Tibial artery (tissue), 4 donors: Measurements from ENCODE around the gene OLIG1.

Experiments used
- DNase-seq, 2 donors: peaks; one replicate each; pipeline ENCODE4 v3.0.0-alpha.2; 2019
- H3K27ac ChIP-seq, 2 donors: fragments of 200-600 bp; sonication (generic) in 1 of 2; 1 replicate in 1 of 2; 2 replicates in 1 of 2; pipeline ENCODE4 v1.5.1; 2018 to 2019; ENCODE audit warnings: mild to moderate bottlenecking in 1 of 2
- H3K27me3 ChIP-seq, 2 donors: fragments of 200-600 bp; sonication (generic) in 1 of 2; one replicate each; pipeline versions ENCODE4 v1.5.1 to v1.6.0; 2016 to 2019
- H3K36me3 ChIP-seq, 3 donors: fragments of 200-600 bp; sonication (generic) in 2 of 3; one replicate each; pipeline ENCODE4 v1.5.1; 2016 to 2019; ENCODE audit warnings: mild to moderate bottlenecking in 2 of 3
- H3K4me1 ChIP-seq, 4 donors: fragments of 200-600 bp; sonication (generic) in 2 of 4; 1 replicate in 3 of 4; 2 replicates in 1 of 4; pipeline ENCODE4 v1.5.1; 2016 to 2019
- H3K4me3 ChIP-seq, 2 donors: fragments of 200-600 bp; sonication (generic) in 1 of 2; 1 replicate in 1 of 2; 2 replicates in 1 of 2; pipeline ENCODE4 v1.5.1; 2018 to 2019; ENCODE audit warnings: mild to moderate bottlenecking in 2 of 2
- H3K9me3 ChIP-seq, 3 donors: fragments of 200-600 bp; sonication (generic) in 1 of 3; one replicate each; pipeline ENCODE4 v1.5.1; 2016 to 2019
- CTCF ChIP-seq, 2 experiments: fragments of 200-600 bp in 1 of 2; fragments of 450-650 bp in 1 of 2; IDR thresholded peaks; one replicate each; pipeline ENCODE4 v1.5.1; 2017 to 2019; ENCODE audit warnings: antibody characterized with exemption in 2 of 2, mild to moderate bottlenecking in 1 of 2, moderate library complexity in 1 of 2
- intact Hi-C: fragments of 100-400 bp; cut with DNase I; formaldehyde crosslinking; loops from one replicate; pipeline ENCODE4 v1.15.0; 2023; ENCODE audit warnings: low total_unique reads

Gene OLIG1

DNA sequence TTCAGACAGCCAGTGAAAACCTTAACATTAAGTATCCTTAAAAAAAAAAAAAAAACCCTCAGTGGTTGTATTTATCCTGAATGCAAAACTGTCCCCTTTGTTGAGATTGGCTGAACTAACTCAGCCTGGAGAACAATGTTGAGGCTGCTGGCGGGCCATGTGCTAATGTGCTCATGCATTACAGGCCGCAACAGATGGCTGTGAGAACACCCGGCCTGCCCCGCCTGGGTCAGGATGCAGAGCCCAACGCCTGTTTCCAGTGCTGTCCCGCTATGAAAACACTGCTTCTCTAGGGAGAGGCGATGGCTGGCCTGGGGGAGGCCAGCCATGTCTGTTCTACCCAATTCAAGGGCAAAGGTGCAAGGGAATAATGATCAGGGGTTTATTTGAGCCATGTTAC, 30.4 kb upstream of the OLIG1 start:
- TF ChIP-seq CTCF (IDR thresholded peaks at IDR 0.05) = no peak
- H3K36me3 ChIP-seq = no peaks in the 10 kb centered on the region
- peaks cover 0 to 50% of the 10 kb centered on the region in 2 donors for H3K27me3 ChIP-seq
- intact Hi-C loops = no loop called here
- H3K27ac ChIP-seq = no peak overlapping the region
- DNase-seq = no peak
- no peaks in the 10 kb centered on the region for H3K9me3 ChIP-seq
- H3K4me3 ChIP-seq = no peak overlapping the region
- no peaks in the 10 kb centered on the region for H3K4me1 ChIP-seq

- intact Hi-C loops = loop anchor here (10.0 kb wide), 1 partner anchor 1005 kb away; no protein-coding TSS in a partner anchor
- Histone ChIP-seq H3K36me3 (no peaks in the 10 kb centered on the region), H3K4me1 (no peaks in the 10 kb centered on the region)
Measured at GRCh38 chr21:33040215-33040614, 29.7 kb upstream of the OLIG1 start.

DNA sequence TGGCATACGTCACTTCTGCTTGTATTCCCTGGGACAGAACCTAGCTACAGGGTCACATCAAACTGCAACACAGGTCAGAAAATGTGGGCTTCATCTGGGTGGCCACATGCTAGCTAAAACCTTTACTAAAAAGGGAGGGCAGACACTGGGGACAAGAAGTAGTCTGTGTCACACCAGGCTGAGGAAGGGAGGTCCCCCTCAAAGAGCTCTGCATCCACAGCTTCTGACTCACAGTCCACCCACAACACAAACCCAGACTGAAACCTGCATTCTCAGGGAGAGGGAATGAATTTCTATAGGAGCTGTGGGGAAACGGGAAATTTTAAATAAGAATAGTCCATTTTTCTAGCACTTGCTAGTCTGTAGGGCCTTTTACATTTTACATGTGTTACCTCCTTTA, 28.0 kb upstream of the OLIG1 start:
- no peak overlapping the region for H3K27ac ChIP-seq
- DNase-seq = no peak
- no peaks in the 10 kb centered on the region for H3K36me3 ChIP-seq
- H3K9me3 ChIP-seq = no peaks in the 10 kb centered on the region
- H3K4me1 ChIP-seq = no peaks in the 10 kb centered on the region
- no peak overlapping the region for H3K4me3 ChIP-seq
- no peak for TF ChIP-seq CTCF (IDR thresholded peaks at IDR 0.05)
- intact Hi-C loops = loop anchor here (10.0 kb wide), 1 partner anchor 1007 kb away; no protein-coding TSS in a partner anchor
- peaks cover 0 to 45% of the 10 kb centered on the region in 2 donors for H3K27me3 ChIP-seq

More at GRCh38 chr21:33040215-33040614, 29.7 kb upstream of the OLIG1 start:
- no peak overlapping the region for H3K27ac ChIP-seq
- no peak overlapping the region for H3K4me3 ChIP-seq
- peaks cover 0 to 43% of the 10 kb centered on the region in 2 donors for H3K27me3 ChIP-seq
- no peak for TF ChIP-seq CTCF (IDR thresholded peaks at IDR 0.05)
- no peaks in the 10 kb centered on the region for H3K9me3 ChIP-seq
- DNase-seq = no peak

GRCh38 chr21:33042812-33043211, 27.1 kb upstream of the OLIG1 start:
- H3K27me3 ChIP-seq = peaks cover 0 to 48% of the 10 kb centered on the region in 2 donors

GRCh38 chr21:33046455-33046854, 23.5 kb upstream of the OLIG1 start:
- Histone ChIP-seq H3K9me3 (no peaks in the 10 kb centered on the region), H3K4me3 (no peak overlapping the region), H3K27ac (no peak overlapping the region), H3K27me3 (peaks cover 0 to 44% of the 10 kb centered on the region in 2 donors), H3K36me3 (no peaks in the 10 kb centered on the region), H3K4me1 (no peaks in the 10 kb centered on the region)
- no peak for DNase-seq
- no peak for TF ChIP-seq CTCF (IDR thresholded peaks at IDR 0.05)
- intact Hi-C loops = loop anchor here (10.0 kb wide), 1 partner anchor 1012 kb away; no protein-coding TSS in a partner anchor

More at GRCh38 chr21:33042812-33043211, 27.1 kb upstream of the OLIG1 start:
- Histone ChIP-seq H3K27ac (no peak overlapping the region), H3K9me3 (no peaks in the 10 kb centered on the region), H3K4me1 (no peaks in the 10 kb centered on the region), H3K4me3 (no peak overlapping the region), H3K36me3 (no peaks in the 10 kb centered on the region)
- intact Hi-C loops = loop anchor here (10.0 kb wide), 1 partner anchor 1008 kb away; no protein-coding TSS in a partner anchor
- TF ChIP-seq CTCF (IDR thresholded peaks at IDR 0.05) = no peak
- DNase-seq = no peak

- intact Hi-C loops = loop anchor here (10.0 kb wide), 1 partner anchor 1012 kb away; no protein-coding TSS in a partner anchor
- Histone ChIP-seq H3K27ac (no peak overlapping the region), H3K9me3 (no peaks in the 10 kb centered on the region), H3K36me3 (no peaks in the 10 kb centered on the region), H3K4me3 (no peak overlapping the region), H3K4me1 (no peaks in the 10 kb centered on the region), H3K27me3 (peaks cover 0 to 39% of the 10 kb centered on the region in 2 donors)
- no peak for TF ChIP-seq CTCF (IDR thresholded peaks at IDR 0.05)
- no peak for DNase-seq
Measured at GRCh38 chr21:33047231-33047630, 22.7 kb upstream of the OLIG1 start.
